IMR-90 (cell line): ENCODE results near the gene SMC1A. TPM values are rescaled to one million over a fixed set of nuclear protein-coding genes. Genes with fewer than 3 reads are reported as not detected.

ENCODE experiments used
- ATAC-seq: fragments of 200-7000 bp; cut with Tn5 transposase; 2 replicates; pipeline ENCODE4 v1.9.1; 2020; ENCODE audit warnings: low read depth, mild to moderate bottlenecking, moderate library complexity
- BruUV-seq: library from RNA; stranded (reverse); fragments of 400-500 nt; replicated peaks from 2 replicates; lab custom pipeline; 2021; lab: Mats Ljungman, UMichigan
- CTCF ChIA-PET: fragments of 300-600 bp; formaldehyde crosslinking; extraction: SDS; loops from one replicate; lab custom pipeline; 2021; ENCODE audit warnings: antibody characterized with exemption; lab: Yijun Ruan, JAX
- POLR2A ChIA-PET: fragments of 300-600 bp; sonication (Branson Sonifier 250); formaldehyde crosslinking; loops from one replicate; lab custom pipeline; 2022; ENCODE audit warnings: antibody characterized with exemption; ENCODE audit not compliant: unreplicated experiment; lab: Charles Lee
- DNase-seq: peaks from one replicate; pipeline ENCODE4 v3.0.0; 2013
- H2AFZ ChIP-seq: replicated peaks from 2 replicates; pipeline ENCODE3; 2013; ENCODE audit warnings: low read length, mild to moderate bottlenecking; ENCODE audit not compliant: poor library complexity
- H2AK5ac ChIP-seq: 2 replicates; pipeline ENCODE4 v1.6.1; 2013; ENCODE audit warnings: low read depth, low read length, inconsistent platforms
- H2AK9ac ChIP-seq: replicated peaks from 2 replicates; pipeline ENCODE3; 2013; ENCODE audit warnings: mild to moderate bottlenecking, low read depth, low read length, moderate library complexity; ENCODE audit not compliant: poor library complexity
- H2BK120ac ChIP-seq: 2 replicates; pipeline ENCODE4 v1.6.1; 2013; ENCODE audit warnings: low read depth, low read length, inconsistent platforms
- H2BK15ac ChIP-seq: 3 replicates; pipeline ENCODE4 v1.6.1; 2013; ENCODE audit warnings: low read depth, low read length, inconsistent platforms
- H2BK20ac ChIP-seq: 2 replicates; pipeline ENCODE4 v1.6.1; 2013; ENCODE audit warnings: low read depth, mild to moderate bottlenecking, inconsistent platforms, low read length, moderate library complexity
- H2BK5ac ChIP-seq: 2 replicates; pipeline ENCODE4 v1.6.1; 2013; ENCODE audit warnings: mild to moderate bottlenecking, low read depth, low read length, inconsistent platforms; ENCODE audit not compliant: poor library complexity, severe bottlenecking
- H3K14ac ChIP-seq: replicated peaks from 2 replicates; pipeline ENCODE4 v1.6.1; 2013; ENCODE audit warnings: low read depth, low read length, inconsistent platforms
- H3K18ac ChIP-seq: 2 replicates; pipeline ENCODE4 v1.6.1; 2013; ENCODE audit warnings: low read depth, low read length, control low read depth
- H3K23ac ChIP-seq: 2 replicates; pipeline ENCODE4 v1.6.1; 2013; ENCODE audit warnings: low read depth, low read length, inconsistent platforms
- H3K27ac ChIP-seq: 2 replicates; pipeline ENCODE4 v1.5.1; 2013; ENCODE audit warnings: mild to moderate bottlenecking, control low read depth, low read length; ENCODE audit not compliant: insufficient read depth
- H3K27me3 ChIP-seq: 2 replicates; pipeline ENCODE4 v1.6.1; 2013; ENCODE audit warnings: low read length; ENCODE audit not compliant: control insufficient read depth, insufficient read depth
- H3K36me3 ChIP-seq: 2 replicates; pipeline ENCODE4 v1.6.1; 2013; ENCODE audit warnings: low read length, mixed read lengths; ENCODE audit not compliant: control insufficient read depth, insufficient read depth
- H3K4ac ChIP-seq: 2 replicates; pipeline ENCODE4 v1.6.1; 2013; ENCODE audit warnings: low read depth, low read length, inconsistent platforms
- H3K4me1 ChIP-seq: 2 replicates; pipeline ENCODE4 v1.6.1; 2013; ENCODE audit warnings: low read length, mixed read lengths; ENCODE audit not compliant: control insufficient read depth, insufficient read depth
- H3K4me2 ChIP-seq: 2 replicates; pipeline ENCODE4 v1.6.1; 2013; ENCODE audit warnings: low read depth, mild to moderate bottlenecking, control low read depth, low read length, moderate library complexity
- H3K4me3 ChIP-seq: 2 replicates; pipeline ENCODE4 v1.5.1; 2013; ENCODE audit warnings: low read depth, mild to moderate bottlenecking, control low read depth, low read length, moderate library complexity; ENCODE audit not compliant: insufficient read depth
- H3K56ac ChIP-seq: 2 replicates; pipeline ENCODE4 v1.6.1; 2013; ENCODE audit warnings: low read length, inconsistent platforms; ENCODE audit not compliant: insufficient read depth; ENCODE audit errors: extremely low read depth
- H3K79me1 ChIP-seq, 2 experiments: 2 replicates each; pipeline ENCODE4 v1.6.1; 2013; ENCODE audit warnings: low read length in 2 of 2, inconsistent platforms in 1 of 2, low read depth in 1 of 2
- H3K9ac ChIP-seq: 2 replicates; pipeline ENCODE4 v1.6.1; 2013; ENCODE audit warnings: low read depth, low read length, control low read depth
- H3K9me1 ChIP-seq: 2 replicates; pipeline ENCODE4 v1.6.1; 2013; ENCODE audit warnings: low read length, inconsistent platforms; ENCODE audit not compliant: insufficient read depth
- H3K9me3 ChIP-seq: 2 replicates; pipeline ENCODE4 v1.6.1; 2013; ENCODE audit warnings: low read length; ENCODE audit not compliant: control insufficient read depth, insufficient read depth
- H4K20me1 ChIP-seq: 2 replicates; pipeline ENCODE4 v1.6.1; 2013; ENCODE audit warnings: low read length, inconsistent platforms; ENCODE audit not compliant: insufficient read depth
- H4K5ac ChIP-seq: 2 replicates; pipeline ENCODE4 v1.6.1; 2013; ENCODE audit warnings: mild to moderate bottlenecking, low read depth, low read length, control low read depth
- H4K8ac ChIP-seq, 2 experiments: 2 replicates each; pipeline ENCODE4 v1.6.1; 2013; ENCODE audit warnings: low read depth in 2 of 2, low read length in 2 of 2, control low read depth in 1 of 2, inconsistent platforms in 1 of 2
- H4K91ac ChIP-seq: 2 replicates; pipeline ENCODE4 v1.6.1; 2013; ENCODE audit warnings: low read depth, low read length, inconsistent platforms; ENCODE audit not compliant: insufficient read depth
- CEBPB ChIP-seq: IDR thresholded peaks from 2 replicates; pipeline ENCODE4 v1.6.1; 2012; ENCODE audit warnings: low read depth, low read length, improper control_type of control experiment
- FOS ChIP-seq: fragments of 150-350 bp; IDR thresholded peaks from 2 replicates; pipeline ENCODE4 v1.6.1; 2016; ENCODE audit warnings: low read depth, low read length
- MAFK ChIP-seq: IDR thresholded peaks from 2 replicates; pipeline ENCODE4 v1.6.1; 2012; ENCODE audit warnings: low read depth, low read length, improper control_type of control experiment
- RAD21 ChIP-seq: IDR thresholded peaks from 2 replicates; pipeline ENCODE4 v1.6.1; 2012; ENCODE audit warnings: low read length, improper control_type of control experiment
- SMC3 ChIP-seq: fragments of 150-350 bp; IDR thresholded peaks from 2 replicates; pipeline ENCODE4 v1.6.1; 2016; ENCODE audit warnings: low read depth, mild to moderate bottlenecking, antibody characterized with exemption, low read length, moderate library complexity
- WGBS, 2 experiments: methylation state at CpG; one replicate each; pipeline versions ENCODE4 v1.1.5 to v1.1.7; 2013; ENCODE audit warnings: missing lambda C conversion rate in 2 of 2; ENCODE audit not compliant: insufficient read length in 1 of 2; ENCODE audit errors: extremely low coverage in 2 of 2; 5-methylcytosine and 5-hydroxymethylcytosine counted together
- dilution Hi-C: fragments of 300-500 bp; cut with HindIII; formaldehyde crosslinking; loops from one replicate; pipeline ENCODE4 v1.14.3; 2018; ENCODE audit warnings: low sequenced_read_pairs; ENCODE audit not compliant: unreplicated experiment
- in situ Hi-C: fragments of 300-500 bp; cut with MboI; formaldehyde crosslinking; loops from 3 replicates; pipeline ENCODE4 v1.14.3; 2019; ENCODE audit warnings: low sequenced_read_pairs, inconsistent platforms, mixed read lengths
- intact Hi-C: fragments of 100-400 bp; cut with micrococcal nuclease; formaldehyde crosslinking; loops from 2 replicates; pipeline ENCODE4 v1.10.0; 2022
- polyA plus RNA-seq, 3 experiments: library from polyadenylated mRNA; depleted of rRNA; stranded (reverse); fragments of >200 nt; gene quantifications; 2 replicates each; pipeline ENCODE4 v1.2.3, GENCODE V29; 2012; ENCODE audit warnings: low replicate concordance in 1 of 3
- total RNA-seq: library from RNA; depleted of rRNA; stranded (reverse); fragments of >200 nt; gene quantifications from 2 replicates; pipeline ENCODE4 v1.2.3, GENCODE V29; 2012
- TF ChIP-seq, protein P1 (sequence below): conservative IDR thresholded peaks from 2 replicates; pipeline ENCODE4 v1.5.1; 2012; ENCODE audit warnings: mild to moderate bottlenecking, low read depth, low read length, improper control_type of control experiment

The SMC1A gene
- total and polyA plus RNA-seq, 2 of the 4 experiments (the other 2 are of a cell fraction) = 35.8 to 41.0 TPM

DNA sequence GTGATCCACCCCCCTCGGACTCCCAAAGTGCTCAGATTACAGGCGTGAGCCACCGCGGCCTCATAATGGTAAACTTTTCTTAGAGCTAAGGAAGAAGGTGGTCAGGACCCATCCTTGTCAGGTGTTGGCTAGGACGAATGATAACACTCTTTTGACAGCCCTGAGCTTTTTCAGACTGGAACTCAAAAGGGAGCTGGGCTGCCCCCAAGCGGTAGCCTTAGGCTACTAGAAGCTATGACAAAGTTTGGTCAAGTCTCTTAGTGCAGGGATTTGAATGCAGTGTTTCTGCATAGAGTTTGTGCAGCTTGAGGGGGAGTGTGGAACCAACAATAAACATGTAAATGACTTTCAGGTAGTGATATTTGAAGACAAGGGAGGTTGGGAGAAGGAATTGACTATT is 23.5 kb upstream of the SMC1A start:
- peaks cover 4% of the 10 kb centered on the region; the same call in 1 of the 2 replicates for H3K4me1 ChIP-seq
- intact Hi-C loops = no loop called here
- H3K27me3 ChIP-seq = peaks cover 11% of the 10 kb centered on the region
- BruUV-seq = no TSS peak
- H3K9ac ChIP-seq = no peak overlapping the region
- H2AFZ ChIP-seq = no peak overlapping the region
- TF ChIP-seq, protein P1, sequence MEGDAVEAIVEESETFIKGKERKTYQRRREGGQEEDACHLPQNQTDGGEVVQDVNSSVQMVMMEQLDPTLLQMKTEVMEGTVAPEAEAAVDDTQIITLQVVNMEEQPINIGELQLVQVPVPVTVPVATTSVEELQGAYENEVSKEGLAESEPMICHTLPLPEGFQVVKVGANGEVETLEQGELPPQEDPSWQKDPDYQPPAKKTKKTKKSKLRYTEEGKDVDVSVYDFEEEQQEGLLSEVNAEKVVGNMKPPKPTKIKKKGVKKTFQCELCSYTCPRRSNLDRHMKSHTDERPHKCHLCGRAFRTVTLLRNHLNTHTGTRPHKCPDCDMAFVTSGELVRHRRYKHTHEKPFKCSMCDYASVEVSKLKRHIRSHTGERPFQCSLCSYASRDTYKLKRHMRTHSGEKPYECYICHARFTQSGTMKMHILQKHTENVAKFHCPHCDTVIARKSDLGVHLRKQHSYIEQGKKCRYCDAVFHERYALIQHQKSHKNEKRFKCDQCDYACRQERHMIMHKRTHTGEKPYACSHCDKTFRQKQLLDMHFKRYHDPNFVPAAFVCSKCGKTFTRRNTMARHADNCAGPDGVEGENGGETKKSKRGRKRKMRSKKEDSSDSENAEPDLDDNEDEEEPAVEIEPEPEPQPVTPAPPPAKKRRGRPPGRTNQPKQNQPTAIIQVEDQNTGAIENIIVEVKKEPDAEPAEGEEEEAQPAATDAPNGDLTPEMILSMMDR = peak; percentile 58
- peak; percentile 40; the same call in 1 of the 2 replicates for TF ChIP-seq SMC3
- peak; percentile 55 for TF ChIP-seq RAD21
- TF ChIP-seq CEBPB = no peak
- TF ChIP-seq MAFK = no peak
- no peak for TF ChIP-seq FOS
- H3K79me1 ChIP-seq = no peaks in the 10 kb centered on the region
- no peak overlapping the region for H2BK15ac ChIP-seq
- no peak overlapping the region for H4K91ac ChIP-seq
- no peaks in the 10 kb centered on the region for H3K36me3 ChIP-seq
- no peak overlapping the region for H3K14ac ChIP-seq
- in situ Hi-C loops = loop anchor here (10.0 kb wide), 1 partner anchor 61 kb away; no protein-coding TSS in a partner anchor
- no peak overlapping the region for H3K18ac ChIP-seq
- DNase-seq = peak; percentile 30
- H3K4ac ChIP-seq = no peak overlapping the region
- H3K23ac ChIP-seq = no peak overlapping the region
- no peaks in the 10 kb centered on the region; the same call in 1 of the 2 replicates for H3K9me1 ChIP-seq
- H2BK20ac ChIP-seq = no peak overlapping the region
- no peak overlapping the region for H2BK120ac ChIP-seq
- no peak overlapping the region for H3K4me2 ChIP-seq
- no peak overlapping the region for H4K8ac ChIP-seq
- H2AK9ac ChIP-seq = no peak overlapping the region
- H4K20me1 ChIP-seq = no peaks in the 10 kb centered on the region
- H3K4me3 ChIP-seq = no peak overlapping the region
- no peak overlapping the region for H4K5ac ChIP-seq
- WGBS, 2 experiments = 4% methylated on average over 5 of the region's 6 CpGs; no CpG with 5 or more reads in 1 of the 2 experiments
- no peaks in the 10 kb centered on the region for H3K9me3 ChIP-seq
- no peak overlapping the region for H3K27ac ChIP-seq
- H2BK5ac ChIP-seq = no peak overlapping the region
- dilution Hi-C loops = no loop called here
- ChIA-PET CTCF (interaction anchor here (0.6 to 1.1 kb wide), 6 partner anchors 10 to 194 kb away, joined by 3 to 5 read pairs (median 4); no protein-coding TSS in a partner anchor), POLR2A (interaction anchor here (0.6 kb wide), 1 partner anchor 20 kb away, joined by 6 read pairs; no protein-coding TSS in a partner anchor)
- ATAC-seq = peak; percentile 68; the same call in 1 of the 2 replicates
- H2AK5ac ChIP-seq = no peak overlapping the region
- no peak overlapping the region for H3K56ac ChIP-seq
